GM23338 (cell line): ENCODE measurements around the gene NPLOC4. TPM values are rescaled to one million over a fixed set of nuclear protein-coding genes. Genes with fewer than 3 reads are reported as not detected.

ENCODE experiments used
- ATAC-seq: fragments of 200-7000 bp; cut with Tn5 transposase; 3 replicates; pipeline ENCODE4 v1.9.1; 2020
- DNase-seq: peaks from one replicate; pipeline ENCODE4 v3.0.0-alpha.2; 2015; ENCODE audit warnings: low spot score
- H2AFZ ChIP-seq: fragments of 200-600 bp; sonication (generic); 2 replicates; pipeline ENCODE4 v1.8.0; 2016; ENCODE audit warnings: antibody characterized with exemption, mild to moderate bottlenecking, moderate library complexity
- H3F3A ChIP-seq: fragments of 200-600 bp; sonication (generic); replicated peaks from 2 replicates; pipeline ENCODE4 v1.8.0; 2017; ENCODE audit warnings: antibody characterized with exemption, mixed run types, low read depth
- H3K27ac ChIP-seq: fragments of 200-600 bp; sonication (generic); 2 replicates; pipeline ENCODE4 v1.6.1; 2016; ENCODE audit warnings: low read depth
- H3K27me3 ChIP-seq: fragments of 200-600 bp; sonication (generic); 2 replicates; pipeline ENCODE4 v1.8.0; 2016; ENCODE audit warnings: mild to moderate bottlenecking, mixed run types, moderate library complexity; ENCODE audit not compliant: insufficient read depth
- H3K36me3 ChIP-seq: fragments of 200-600 bp; sonication (generic); 2 replicates; pipeline ENCODE4 v1.8.0; 2016; ENCODE audit warnings: mild to moderate bottlenecking; ENCODE audit not compliant: insufficient read depth
- H3K4me1 ChIP-seq: fragments of 200-600 bp; sonication (generic); 2 replicates; pipeline ENCODE4 v1.8.0; 2016; ENCODE audit warnings: mild to moderate bottlenecking, moderate library complexity; ENCODE audit not compliant: insufficient read depth
- H3K4me2 ChIP-seq: fragments of 200-600 bp; sonication (generic); 2 replicates; pipeline ENCODE4 v1.7.1; 2017; ENCODE audit warnings: mixed run types
- H3K4me3 ChIP-seq: fragments of 200-600 bp; sonication (generic); 2 replicates; pipeline ENCODE4 v1.6.1; 2016; ENCODE audit warnings: mixed run types
- H3K79me2 ChIP-seq: fragments of 200-600 bp; sonication (generic); replicated peaks from 2 replicates; pipeline ENCODE4 v1.8.0; 2017; ENCODE audit warnings: mild to moderate bottlenecking; ENCODE audit not compliant: insufficient read depth
- H3K9me2 ChIP-seq: fragments of 200-600 bp; sonication (generic); 2 replicates; pipeline ENCODE4 v1.8.0; 2017; ENCODE audit not compliant: insufficient read depth
- H4K20me1 ChIP-seq: fragments of 200-600 bp; sonication (generic); replicated peaks from 2 replicates; pipeline ENCODE4 v1.8.0; 2017; ENCODE audit warnings: mild to moderate bottlenecking; ENCODE audit not compliant: insufficient read depth
- H3K27ac Mint-ChIP-seq: 2 replicates; pipeline ENCODE4 v1.8.0; 2020; ENCODE audit warnings: inconsistent platforms, mild to moderate bottlenecking, moderate library complexity, mixed read lengths
- H3K27me3 Mint-ChIP-seq: 3 replicates; pipeline ENCODE4 v1.8.0; 2022; ENCODE audit warnings: low read depth, mild to moderate bottlenecking, moderate library complexity, mixed read lengths, inconsistent platforms; ENCODE audit not compliant: insufficient read depth, poor library complexity
- H3K36me3 Mint-ChIP-seq: 3 replicates; pipeline ENCODE4 v1.8.0; 2021; ENCODE audit warnings: low read depth, mild to moderate bottlenecking, inconsistent platforms, moderate library complexity, mixed read lengths
- H3K4me1 Mint-ChIP-seq: 3 replicates; pipeline ENCODE4 v1.8.0; 2020; ENCODE audit warnings: mild to moderate bottlenecking, inconsistent platforms, mixed read lengths
- H3K4me3 Mint-ChIP-seq: 3 replicates; pipeline ENCODE4 v1.8.0; 2021; ENCODE audit warnings: moderate library complexity, mild to moderate bottlenecking, inconsistent platforms, mixed read lengths
- H3K9me3 Mint-ChIP-seq: 3 replicates; pipeline ENCODE4 v1.8.0; 2020; ENCODE audit warnings: moderate library complexity, mild to moderate bottlenecking, inconsistent platforms, mixed read lengths
- EZH2phosphoT487 ChIP-seq: fragments of 200-600 bp; sonication (generic); IDR thresholded peaks from one replicate; pipeline ENCODE4 v1.8.1; 2018; ENCODE audit warnings: antibody characterized with exemption; ENCODE audit not compliant: unreplicated experiment
- JUNB ChIP-seq: IDR thresholded peaks from one replicate; pipeline ENCODE4 v1.6.1; 2016; ENCODE audit warnings: antibody characterized with exemption; ENCODE audit not compliant: unreplicated experiment
- NANOG ChIP-seq: IDR thresholded peaks from 2 replicates; pipeline ENCODE4 v1.6.1; 2016; ENCODE audit warnings: antibody characterized with exemption, borderline replicate concordance
- STAT1 ChIP-seq: IDR thresholded peaks from one replicate; pipeline ENCODE4 v1.6.1; 2016; ENCODE audit warnings: antibody characterized with exemption; ENCODE audit not compliant: unreplicated experiment
- ZNF114 ChIP-seq: fragments of 250-450 bp; sonication (Bioruptor Pico); IDR thresholded peaks from 2 replicates; pipeline ENCODE4 v1.5.0; 2020; ENCODE audit warnings: mild to moderate bottlenecking, moderate library complexity
- ZNF331 ChIP-seq: fragments of 250-450 bp; sonication (Bioruptor Pico); IDR thresholded peaks from 2 replicates; pipeline ENCODE4 v1.5.0; 2020; ENCODE audit warnings: low read depth, mild to moderate bottlenecking, moderate library complexity
- polyA plus RNA-seq: library from polyadenylated mRNA; unstranded; fragments of >200 nt; fragmentation: Nextera tagmentation; extraction: Ambion mirVana; gene quantifications from 2 replicates; pipeline ENCODE4 v1.2.1, GENCODE V29; 2016
- total RNA-seq: library from RNA; depleted of rRNA; stranded (reverse); fragments of >200 nt; shearing (Covaris generic); gene quantifications from 2 replicates; pipeline ENCODE4 v1.2.3, GENCODE V29; 2014
- TF ChIP-seq, protein P1 (sequence below): IDR thresholded peaks from 2 replicates; pipeline ENCODE4 v1.6.1; 2016; ENCODE audit warnings: antibody characterized with exemption
- TF ChIP-seq, protein P2 (sequence below): fragments of 250-450 bp; sonication (Bioruptor Pico); IDR thresholded peaks from 2 replicates; pipeline ENCODE4 v1.5.0; 2020; ENCODE audit warnings: mild to moderate bottlenecking, moderate library complexity
- TF ChIP-seq, protein P3 (sequence below), 2 experiments: fragments of 200-600 bp in 1 of 2; sonication (generic) in 1 of 2; conservative IDR thresholded peaks; 2 replicates each; pipeline versions ENCODE4 v1.5.1 to v1.6.1; 2016 to 2017; ENCODE audit warnings: antibody characterized with exemption in 2 of 2, low read depth in 2 of 2, mild to moderate bottlenecking in 2 of 2, moderate library complexity in 1 of 2

The NPLOC4 gene
- total and polyA plus RNA-seq, 2 experiments from 2014 or later: 24.1 to 79.1 TPM

- Mint-ChIP-seq H3K9me3 (no peaks in the 10 kb centered on the region; the same call in 2 of the 3 replicates), H3K4me3 (no peak overlapping the region), H3K4me1 (no peaks in the 10 kb centered on the region; the same call in 2 of the 3 replicates), H3K36me3 (peaks cover 52% of the 10 kb centered on the region), H3K27me3 (peaks cover 5% of the 10 kb centered on the region), H3K27ac (no peak overlapping the region)
- H3K4me1 ChIP-seq: no peaks in the 10 kb centered on the region
- H2AFZ ChIP-seq: no peak overlapping the region
- H3K36me3 ChIP-seq: peaks cover 24% of the 10 kb centered on the region
- DNase-seq (no peak), ATAC-seq (no peak)
- H3F3A ChIP-seq: no peaks in the 10 kb centered on the region
- H3K4me2 ChIP-seq: no peak overlapping the region
- peaks cover 5% of the 10 kb centered on the region for H3K79me2 ChIP-seq
- TF ChIP-seq, protein P1, sequence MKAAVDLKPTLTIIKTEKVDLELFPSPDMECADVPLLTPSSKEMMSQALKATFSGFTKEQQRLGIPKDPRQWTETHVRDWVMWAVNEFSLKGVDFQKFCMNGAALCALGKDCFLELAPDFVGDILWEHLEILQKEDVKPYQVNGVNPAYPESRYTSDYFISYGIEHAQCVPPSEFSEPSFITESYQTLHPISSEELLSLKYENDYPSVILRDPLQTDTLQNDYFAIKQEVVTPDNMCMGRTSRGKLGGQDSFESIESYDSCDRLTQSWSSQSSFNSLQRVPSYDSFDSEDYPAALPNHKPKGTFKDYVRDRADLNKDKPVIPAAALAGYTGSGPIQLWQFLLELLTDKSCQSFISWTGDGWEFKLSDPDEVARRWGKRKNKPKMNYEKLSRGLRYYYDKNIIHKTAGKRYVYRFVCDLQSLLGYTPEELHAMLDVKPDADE: no peak
- TF ChIP-seq, protein P2, sequence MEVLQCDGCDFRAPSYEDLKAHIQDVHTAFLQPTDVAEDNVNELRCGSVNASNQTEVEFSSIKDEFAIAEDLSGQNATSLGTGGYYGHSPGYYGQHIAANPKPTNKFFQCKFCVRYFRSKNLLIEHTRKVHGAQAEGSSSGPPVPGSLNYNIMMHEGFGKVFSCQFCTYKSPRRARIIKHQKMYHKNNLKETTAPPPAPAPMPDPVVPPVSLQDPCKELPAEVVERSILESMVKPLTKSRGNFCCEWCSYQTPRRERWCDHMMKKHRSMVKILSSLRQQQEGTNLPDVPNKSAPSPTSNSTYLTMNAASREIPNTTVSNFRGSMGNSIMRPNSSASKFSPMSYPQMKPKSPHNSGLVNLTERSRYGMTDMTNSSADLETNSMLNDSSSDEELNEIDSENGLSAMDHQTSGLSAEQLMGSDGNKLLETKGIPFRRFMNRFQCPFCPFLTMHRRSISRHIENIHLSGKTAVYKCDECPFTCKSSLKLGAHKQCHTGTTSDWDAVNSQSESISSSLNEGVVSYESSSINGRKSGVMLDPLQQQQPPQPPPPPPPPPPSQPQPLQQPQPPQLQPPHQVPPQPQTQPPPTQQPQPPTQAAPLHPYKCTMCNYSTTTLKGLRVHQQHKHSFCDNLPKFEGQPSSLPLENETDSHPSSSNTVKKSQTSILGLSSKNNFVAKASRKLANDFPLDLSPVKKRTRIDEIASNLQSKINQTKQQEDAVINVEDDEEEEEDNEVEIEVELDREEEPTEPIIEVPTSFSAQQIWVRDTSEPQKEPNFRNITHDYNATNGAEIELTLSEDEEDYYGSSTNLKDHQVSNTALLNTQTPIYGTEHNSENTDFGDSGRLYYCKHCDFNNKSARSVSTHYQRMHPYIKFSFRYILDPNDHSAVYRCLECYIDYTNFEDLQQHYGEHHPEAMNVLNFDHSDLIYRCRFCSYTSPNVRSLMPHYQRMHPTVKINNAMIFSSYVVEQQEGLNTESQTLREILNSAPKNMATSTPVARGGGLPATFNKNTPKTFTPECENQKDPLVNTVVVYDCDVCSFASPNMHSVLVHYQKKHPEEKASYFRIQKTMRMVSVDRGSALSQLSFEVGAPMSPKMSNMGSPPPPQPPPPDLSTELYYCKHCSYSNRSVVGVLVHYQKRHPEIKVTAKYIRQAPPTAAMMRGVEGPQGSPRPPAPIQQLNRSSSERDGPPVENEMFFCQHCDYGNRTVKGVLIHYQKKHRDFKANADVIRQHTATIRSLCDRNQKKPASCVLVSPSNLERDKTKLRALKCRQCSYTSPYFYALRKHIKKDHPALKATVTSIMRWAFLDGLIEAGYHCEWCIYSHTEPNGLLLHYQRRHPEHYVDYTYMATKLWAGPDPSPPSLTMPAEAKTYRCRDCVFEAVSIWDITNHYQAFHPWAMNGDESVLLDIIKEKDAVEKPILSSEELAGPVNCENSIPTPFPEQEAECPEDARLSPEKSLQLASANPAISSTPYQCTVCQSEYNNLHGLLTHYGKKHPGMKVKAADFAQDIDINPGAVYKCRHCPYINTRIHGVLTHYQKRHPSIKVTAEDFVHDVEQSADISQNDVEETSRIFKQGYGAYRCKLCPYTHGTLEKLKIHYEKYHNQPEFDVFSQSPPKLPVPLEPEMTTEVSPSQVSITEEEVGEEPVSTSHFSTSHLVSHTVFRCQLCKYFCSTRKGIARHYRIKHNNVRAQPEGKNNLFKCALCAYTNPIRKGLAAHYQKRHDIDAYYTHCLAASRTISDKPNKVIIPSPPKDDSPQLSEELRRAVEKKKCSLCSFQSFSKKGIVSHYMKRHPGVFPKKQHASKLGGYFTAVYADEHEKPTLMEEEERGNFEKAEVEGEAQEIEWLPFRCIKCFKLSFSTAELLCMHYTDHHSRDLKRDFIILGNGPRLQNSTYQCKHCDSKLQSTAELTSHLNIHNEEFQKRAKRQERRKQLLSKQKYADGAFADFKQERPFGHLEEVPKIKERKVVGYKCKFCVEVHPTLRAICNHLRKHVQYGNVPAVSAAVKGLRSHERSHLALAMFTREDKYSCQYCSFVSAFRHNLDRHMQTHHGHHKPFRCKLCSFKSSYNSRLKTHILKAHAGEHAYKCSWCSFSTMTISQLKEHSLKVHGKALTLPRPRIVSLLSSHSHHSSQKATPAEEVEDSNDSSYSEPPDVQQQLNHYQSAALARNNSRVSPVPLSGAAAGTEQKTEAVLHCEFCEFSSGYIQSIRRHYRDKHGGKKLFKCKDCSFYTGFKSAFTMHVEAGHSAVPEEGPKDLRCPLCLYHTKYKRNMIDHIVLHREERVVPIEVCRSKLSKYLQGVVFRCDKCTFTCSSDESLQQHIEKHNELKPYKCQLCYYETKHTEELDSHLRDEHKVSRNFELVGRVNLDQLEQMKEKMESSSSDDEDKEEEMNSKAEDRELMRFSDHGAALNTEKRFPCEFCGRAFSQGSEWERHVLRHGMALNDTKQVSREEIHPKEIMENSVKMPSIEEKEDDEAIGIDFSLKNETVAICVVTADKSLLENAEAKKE (CRISPR knock-in tag): no peak
- TF ChIP-seq JUNB (no peak), ZNF114 (CRISPR knock-in tag) (no peak), EZH2phosphoT487 (no peak), ZNF331 (CRISPR knock-in tag) (no peak), NANOG (no peak), STAT1 (no peak)
- TF ChIP-seq, protein P3, sequence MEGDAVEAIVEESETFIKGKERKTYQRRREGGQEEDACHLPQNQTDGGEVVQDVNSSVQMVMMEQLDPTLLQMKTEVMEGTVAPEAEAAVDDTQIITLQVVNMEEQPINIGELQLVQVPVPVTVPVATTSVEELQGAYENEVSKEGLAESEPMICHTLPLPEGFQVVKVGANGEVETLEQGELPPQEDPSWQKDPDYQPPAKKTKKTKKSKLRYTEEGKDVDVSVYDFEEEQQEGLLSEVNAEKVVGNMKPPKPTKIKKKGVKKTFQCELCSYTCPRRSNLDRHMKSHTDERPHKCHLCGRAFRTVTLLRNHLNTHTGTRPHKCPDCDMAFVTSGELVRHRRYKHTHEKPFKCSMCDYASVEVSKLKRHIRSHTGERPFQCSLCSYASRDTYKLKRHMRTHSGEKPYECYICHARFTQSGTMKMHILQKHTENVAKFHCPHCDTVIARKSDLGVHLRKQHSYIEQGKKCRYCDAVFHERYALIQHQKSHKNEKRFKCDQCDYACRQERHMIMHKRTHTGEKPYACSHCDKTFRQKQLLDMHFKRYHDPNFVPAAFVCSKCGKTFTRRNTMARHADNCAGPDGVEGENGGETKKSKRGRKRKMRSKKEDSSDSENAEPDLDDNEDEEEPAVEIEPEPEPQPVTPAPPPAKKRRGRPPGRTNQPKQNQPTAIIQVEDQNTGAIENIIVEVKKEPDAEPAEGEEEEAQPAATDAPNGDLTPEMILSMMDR (conservative IDR thresholded peaks at IDR 0.05; ENCODE audit: low read depth in 2 of 2): no peak
- H3K4me3 ChIP-seq: no peak overlapping the region
- no peak overlapping the region for H3K27ac ChIP-seq
- H3K27me3 ChIP-seq: no peaks in the 10 kb centered on the region
- H4K20me1 ChIP-seq: peaks cover 36% of the 10 kb centered on the region
- no peaks in the 10 kb centered on the region for H3K9me2 ChIP-seq
These were observed 57.6 kb downstream of the NPLOC4 start for GRCh38 chr17:81579298-81579697.
